Smooth muscle cell (in vitro differentiated cells): ENCODE data around the gene ECHS1. TPM values are rescaled to one million over a fixed set of nuclear protein-coding genes. Genes with fewer than 3 reads are reported as not detected.

ENCODE experiments used
- DNase-seq: peaks from one replicate; lab custom pipeline; 2025; ENCODE audit not compliant: unreplicated experiment; lab: John Stamatoyannopoulos, UW
- H2AFZ ChIP-seq: fragments of 200-600 bp; sonication (generic); 2 replicates; pipeline ENCODE4 v1.6.0; 2016; ENCODE audit warnings: antibody characterized with exemption, low read depth, mild to moderate bottlenecking
- H3F3A ChIP-seq: fragments of 200-600 bp; sonication (generic); 2 replicates; pipeline ENCODE4 v1.6.0; 2017; ENCODE audit warnings: antibody characterized with exemption, low read depth
- H3K27ac ChIP-seq: fragments of 200-600 bp; sonication (generic); 2 replicates; pipeline ENCODE4 v1.5.1; 2016; ENCODE audit warnings: low read depth, mild to moderate bottlenecking
- H3K27me3 ChIP-seq: fragments of 200-600 bp; sonication (generic); 2 replicates; pipeline ENCODE4 v1.6.1; 2016; ENCODE audit warnings: low read depth, mild to moderate bottlenecking
- H3K36me3 ChIP-seq: fragments of 200-600 bp; sonication (generic); 2 replicates; pipeline ENCODE4 v1.5.1; 2016; ENCODE audit warnings: low read depth
- H3K4me1 ChIP-seq: fragments of 200-600 bp; sonication (generic); 2 replicates; pipeline ENCODE4 v1.5.1; 2016; ENCODE audit warnings: low read depth
- H3K4me2 ChIP-seq: fragments of 200-600 bp; sonication (generic); 2 replicates; pipeline ENCODE4 v1.6.0; 2016; ENCODE audit warnings: mild to moderate bottlenecking
- H3K4me3 ChIP-seq: fragments of 200-600 bp; sonication (generic); 2 replicates; pipeline ENCODE4 v1.5.1; 2016; ENCODE audit warnings: mild to moderate bottlenecking
- H3K79me2 ChIP-seq: fragments of 200-600 bp; sonication (generic); 2 replicates; pipeline ENCODE4 v1.6.0; 2016; ENCODE audit warnings: low read depth, mild to moderate bottlenecking
- H3K9ac ChIP-seq: fragments of 200-600 bp; sonication (generic); 2 replicates; pipeline ENCODE4 v1.6.0; 2016; ENCODE audit warnings: low read depth
- H3K9me3 ChIP-seq: fragments of 200-600 bp; sonication (generic); replicated peaks from 2 replicates; pipeline ENCODE4 v1.5.1; 2016; ENCODE audit warnings: low read depth
- H4K20me1 ChIP-seq: fragments of 200-600 bp; sonication (generic); 2 replicates; pipeline ENCODE4 v1.6.0; 2016; ENCODE audit warnings: low read depth
- CTCF ChIP-seq: fragments of 200-600 bp; sonication (generic); IDR thresholded peaks from 2 replicates; pipeline ENCODE4 v1.5.1; 2017; ENCODE audit warnings: borderline replicate concordance, mild to moderate bottlenecking, antibody characterized with exemption; ENCODE audit not compliant: insufficient read depth, poor library complexity, severe bottlenecking
- WGBS: methylation state at CpG from one replicate; pipeline ENCODE4 v1.1.7; 2016; ENCODE audit warnings: low lambda C conversion rate; 5-methylcytosine and 5-hydroxymethylcytosine counted together
- polyA plus RNA-seq: library from polyadenylated mRNA; unstranded; fragments of >200 nt; fragmentation: Nextera tagmentation; extraction: Ambion mirVana; gene quantifications from 2 replicates; pipeline ENCODE4 v1.2.1, GENCODE V29; 2016
- total RNA-seq: library from RNA; depleted of rRNA; stranded (reverse); fragments of >200 nt; gene quantifications from 2 replicates; pipeline ENCODE4 v1.2.3, GENCODE V29; 2014

ECHS1 gene
- total and polyA plus RNA-seq, 2 experiments from 2014 or later: 63.8 to 112 TPM

DNA sequence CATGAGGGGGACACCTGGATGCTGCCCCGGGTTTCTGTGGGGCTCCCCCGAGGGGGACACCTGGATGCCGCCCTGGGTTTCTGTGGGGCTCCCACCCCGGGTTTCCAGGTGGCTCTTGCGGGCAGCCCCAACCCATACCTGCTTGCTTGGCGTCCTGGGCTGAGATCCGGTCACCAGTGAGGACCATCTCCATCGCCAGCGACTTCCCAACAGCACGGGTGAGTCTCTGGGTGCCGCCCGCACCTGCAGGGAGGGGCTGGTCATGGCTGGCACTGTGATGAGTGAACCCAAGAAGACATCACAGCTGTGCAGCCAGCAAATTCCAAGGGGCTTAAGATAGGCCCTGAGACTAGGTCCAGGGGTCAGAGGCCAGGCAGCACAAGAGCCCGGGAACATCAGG lies 6.4 kb downstream of the ECHS1 start:
- 97% methylated on average over 13 of the region's 13 CpGs for WGBS
- no peak for TF ChIP-seq CTCF

GRCh38 chr10:133366130-133366478 lies 7.0 kb downstream of the ECHS1 start:
- TF ChIP-seq CTCF: no peak
- WGBS: 92% methylated on average over 17 of the region's 17 CpGs

More for the DNA sequence above, 6.4 kb downstream of the ECHS1 start:
- H3K36me3 ChIP-seq: peaks cover 6% of the 10 kb centered on the region
- H2AFZ ChIP-seq: no peak overlapping the region
- H3K9ac ChIP-seq: no peak overlapping the region
- no peak overlapping the region for H3K4me3 ChIP-seq
- H3K27me3 ChIP-seq: no peaks in the 10 kb centered on the region
- no peak overlapping the region for H3K27ac ChIP-seq
- no peaks in the 10 kb centered on the region for H3F3A ChIP-seq
- no peaks in the 10 kb centered on the region for H3K4me1 ChIP-seq
- H3K4me2 ChIP-seq: no peak overlapping the region
- no peaks in the 10 kb centered on the region for H4K20me1 ChIP-seq
- H3K9me3 ChIP-seq: no peaks in the 10 kb centered on the region
- H3K79me2 ChIP-seq: no peaks in the 10 kb centered on the region
- DNase-seq: no peak

GRCh38 chr10:133365461-133366129 lies 7.6 kb downstream of the ECHS1 start:
- no peak for TF ChIP-seq CTCF
- H3K9me3 ChIP-seq: no peaks in the 10 kb centered on the region
- H2AFZ ChIP-seq: no peak overlapping the region
- H3K4me2 ChIP-seq: no peak overlapping the region
- H3K27me3 ChIP-seq: no peaks in the 10 kb centered on the region
- no peaks in the 10 kb centered on the region for H3K4me1 ChIP-seq
- H3K79me2 ChIP-seq: no peaks in the 10 kb centered on the region
- H3K4me3 ChIP-seq: no peak overlapping the region
- no peak for DNase-seq
- H3K27ac ChIP-seq: no peak overlapping the region
- no peaks in the 10 kb centered on the region for H4K20me1 ChIP-seq
- peaks cover 6% of the 10 kb centered on the region for H3K36me3 ChIP-seq
- H3F3A ChIP-seq: no peaks in the 10 kb centered on the region
- WGBS: 98% methylated on average over 13 of the region's 13 CpGs
- no peak overlapping the region for H3K9ac ChIP-seq

More at GRCh38 chr10:133366130-133366478, 7.0 kb downstream of the ECHS1 start:
- H3K9ac ChIP-seq: no peak overlapping the region
- no peaks in the 10 kb centered on the region for H3K79me2 ChIP-seq
- no peak overlapping the region for H3K4me2 ChIP-seq
- no peaks in the 10 kb centered on the region for H3F3A ChIP-seq
- H3K27me3 ChIP-seq: no peaks in the 10 kb centered on the region
- H3K27ac ChIP-seq: no peak overlapping the region
- no peak for DNase-seq
- peaks cover 6% of the 10 kb centered on the region for H3K36me3 ChIP-seq
- H3K4me3 ChIP-seq: no peak overlapping the region
- no peaks in the 10 kb centered on the region for H3K9me3 ChIP-seq
- no peaks in the 10 kb centered on the region for H4K20me1 ChIP-seq
- no peaks in the 10 kb centered on the region for H3K4me1 ChIP-seq
- H2AFZ ChIP-seq: no peak overlapping the region

GRCh38 chr10:133364645-133365431 lies 8.3 kb downstream of the ECHS1 start:
- Histone ChIP-seq H3K4me2 (no peak overlapping the region), H3K9ac (no peak overlapping the region), H3F3A (no peaks in the 10 kb centered on the region), H3K27me3 (no peaks in the 10 kb centered on the region), H3K4me1 (no peaks in the 10 kb centered on the region), H3K4me3 (no peak overlapping the region), H3K27ac (no peak overlapping the region), H3K9me3 (no peaks in the 10 kb centered on the region), H3K79me2 (no peaks in the 10 kb centered on the region), H3K36me3 (peaks cover 6% of the 10 kb centered on the region), H2AFZ (no peak overlapping the region), H4K20me1 (no peaks in the 10 kb centered on the region)
- no peak for DNase-seq
- no peak for TF ChIP-seq CTCF
- 93% methylated on average over 29 of the region's 29 CpGs for WGBS
